Fibroblast of villous mesenchyme (primary cell): ENCODE measurements around the gene CTAGE9. TPM values are rescaled to one million over a fixed set of nuclear protein-coding genes. Genes with fewer than 3 reads are reported as not detected.
A peak's percentile ranks its signal among the peaks of the same experiment; 100 is the strongest.

Source experiments
- DNase-seq: peaks from one replicate; pipeline ENCODE4 v3.0.0-alpha.2; 2010; ENCODE audit warnings: low read depth
- H3K4me3 ChIP-seq: 2 replicates; pipeline ENCODE4 v1.5.1; 2011; ENCODE audit warnings: low read depth, mild to moderate bottlenecking, low read length
- CTCF ChIP-seq: IDR thresholded peaks from 2 replicates; pipeline ENCODE4 v1.5.1; 2012; ENCODE audit warnings: low read depth, mild to moderate bottlenecking, low read length; ENCODE audit not compliant: insufficient read depth
- total RNA-seq: library from RNA; depleted of rRNA; stranded (reverse); fragments of >200 nt; gene quantifications from 2 replicates; pipeline ENCODE4 v1.2.3, GENCODE V29; 2012

CTAGE9 gene
- total RNA-seq, 1 donor, result not detected

GRCh38 chr6:131739136-131739535 lies 28.3 kb upstream of the CTAGE9 start:
- H3K4me3 ChIP-seq, result no peak overlapping the region
- no peak for TF ChIP-seq CTCF
- DNase-seq, result no peak

- no peak overlapping the region for H3K4me3 ChIP-seq
Measured at GRCh38 chr6:131736811-131737210, 26.0 kb upstream of the CTAGE9 start.

GRCh38 chr6:131736003-131736596 lies 25.3 kb upstream of the CTAGE9 start:
- no peak overlapping the region for H3K4me3 ChIP-seq
- no peak for TF ChIP-seq CTCF
- DNase-seq, result no peak

More at GRCh38 chr6:131736811-131737210, 26.0 kb upstream of the CTAGE9 start:
- TF ChIP-seq CTCF, result no peak
- no peak for DNase-seq

- no peak for TF ChIP-seq CTCF
- DNase-seq, result peak; percentile 45
- no peak overlapping the region for H3K4me3 ChIP-seq
Measured at GRCh38 chr6:131733376-131734016, 22.7 kb upstream of the CTAGE9 start.

GRCh38 chr6:131731224-131731623 lies 20.4 kb upstream of the CTAGE9 start:
- no peak for DNase-seq
- no peak overlapping the region for H3K4me3 ChIP-seq
- no peak for TF ChIP-seq CTCF

- no peak for TF ChIP-seq CTCF
- DNase-seq, result no peak
- no peak overlapping the region for H3K4me3 ChIP-seq
Measured at GRCh38 chr6:131730264-131730663, 19.4 kb upstream of the CTAGE9 start.
